ENCODE measurements around the gene SCG5. TPM values are rescaled to one million over a fixed set of nuclear protein-coding genes. Genes with fewer than 3 reads are reported as not detected.

The SCG5 gene
- total RNA-seq, 2 experiments from 2014 or later: 3.1 to 3.8 TPM

DNA sequence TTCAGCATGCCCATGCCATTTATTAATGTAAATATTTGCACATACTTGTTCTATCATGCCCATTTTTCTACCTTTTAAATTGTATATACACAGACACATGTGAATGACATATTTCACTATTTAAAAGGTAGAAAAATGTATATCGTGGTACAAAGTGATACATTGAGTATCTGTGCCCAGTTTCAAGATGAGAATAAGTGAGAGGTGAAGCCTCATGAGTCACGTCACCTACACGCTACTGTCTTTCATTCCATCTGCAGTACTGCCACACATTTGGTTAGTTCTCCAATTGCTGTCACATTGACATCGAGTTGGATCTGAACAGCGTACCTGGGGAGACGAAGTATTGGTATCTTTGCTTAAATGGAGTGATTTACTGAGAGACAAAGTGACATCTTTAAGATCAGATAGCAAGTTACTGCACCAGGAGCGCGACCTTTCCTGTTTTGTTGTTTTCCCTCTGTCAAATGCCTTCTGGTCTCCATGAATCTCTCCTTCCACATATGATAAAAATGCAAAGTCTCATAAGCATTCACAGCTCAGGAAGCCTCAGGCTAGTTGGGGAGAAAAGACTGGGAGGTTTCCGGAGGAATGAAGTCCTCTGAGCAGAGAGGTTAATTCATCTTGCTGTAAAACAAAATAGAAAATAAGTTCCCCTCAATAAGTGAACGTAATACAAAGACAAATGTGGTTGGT lies 88.3 kb downstream of the SCG5 start:
- peaks cover 4% of the 10 kb centered on the region for H3K9me3 Mint-ChIP-seq
- peaks cover 53% of the 10 kb centered on the region for H3K27me3 Mint-ChIP-seq
- no peak for DNase-seq
- H3K27ac Mint-ChIP-seq: no peak overlapping the region
- POLR2A ChIA-PET: no interaction called here
- H3K4me1 Mint-ChIP-seq: no peaks in the 10 kb centered on the region
- H3K4me3 Mint-ChIP-seq: no peak overlapping the region
- peaks cover 3% of the 10 kb centered on the region for H3K36me3 Mint-ChIP-seq (ENCODE audit: low read depth)
- CTCF ChIA-PET: no interaction called here

DNA sequence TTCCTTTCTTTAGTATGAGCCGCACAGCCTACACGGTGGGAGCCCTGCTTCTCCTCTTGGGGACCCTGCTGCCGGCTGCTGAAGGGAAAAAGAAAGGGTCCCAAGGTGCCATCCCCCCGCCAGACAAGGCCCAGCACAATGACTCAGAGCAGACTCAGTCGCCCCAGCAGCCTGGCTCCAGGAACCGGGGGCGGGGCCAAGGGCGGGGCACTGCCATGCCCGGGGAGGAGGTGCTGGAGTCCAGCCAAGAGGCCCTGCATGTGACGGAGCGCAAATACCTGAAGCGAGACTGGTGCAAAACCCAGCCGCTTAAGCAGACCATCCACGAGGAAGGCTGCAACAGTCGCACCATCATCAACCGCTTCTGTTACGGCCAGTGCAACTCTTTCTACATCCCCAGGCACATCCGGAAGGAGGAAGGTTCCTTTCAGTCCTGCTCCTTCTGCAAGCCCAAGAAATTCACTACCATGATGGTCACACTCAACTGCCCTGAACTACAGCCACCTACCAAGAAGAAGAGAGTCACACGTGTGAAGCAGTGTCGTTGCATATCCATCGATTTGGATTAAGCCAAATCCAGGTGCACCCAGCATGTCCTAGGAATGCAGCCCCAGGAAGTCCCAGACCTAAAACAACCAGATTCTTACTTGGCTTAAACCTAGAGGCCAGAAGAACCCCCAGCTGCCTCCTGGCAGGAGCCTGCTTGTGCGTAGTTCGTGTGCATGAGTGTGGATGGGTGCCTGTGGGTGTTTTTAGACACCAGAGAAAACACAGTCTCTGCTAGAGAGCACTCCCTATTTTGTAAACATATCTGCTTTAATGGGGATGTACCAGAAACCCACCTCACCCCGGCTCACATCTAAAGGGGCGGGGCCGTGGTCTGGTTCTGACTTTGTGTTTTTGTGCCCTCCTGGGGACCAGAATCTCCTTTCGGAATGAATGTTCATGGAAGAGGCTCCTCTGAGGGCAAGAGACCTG lies 89.5 kb downstream of the SCG5 start:
- CTCF ChIA-PET: no interaction called here
- Mint-ChIP-seq H3K27ac (no peak overlapping the region), H3K9me3 (peaks cover 4% of the 10 kb centered on the region), H3K4me1 (no peaks in the 10 kb centered on the region), H3K4me3 (no peak overlapping the region), H3K27me3 (peaks cover 52% of the 10 kb centered on the region), H3K36me3 (ENCODE audit: low read depth) (no peaks in the 10 kb centered on the region)
- no peak for DNase-seq
- POLR2A ChIA-PET: no interaction called here

DNA sequence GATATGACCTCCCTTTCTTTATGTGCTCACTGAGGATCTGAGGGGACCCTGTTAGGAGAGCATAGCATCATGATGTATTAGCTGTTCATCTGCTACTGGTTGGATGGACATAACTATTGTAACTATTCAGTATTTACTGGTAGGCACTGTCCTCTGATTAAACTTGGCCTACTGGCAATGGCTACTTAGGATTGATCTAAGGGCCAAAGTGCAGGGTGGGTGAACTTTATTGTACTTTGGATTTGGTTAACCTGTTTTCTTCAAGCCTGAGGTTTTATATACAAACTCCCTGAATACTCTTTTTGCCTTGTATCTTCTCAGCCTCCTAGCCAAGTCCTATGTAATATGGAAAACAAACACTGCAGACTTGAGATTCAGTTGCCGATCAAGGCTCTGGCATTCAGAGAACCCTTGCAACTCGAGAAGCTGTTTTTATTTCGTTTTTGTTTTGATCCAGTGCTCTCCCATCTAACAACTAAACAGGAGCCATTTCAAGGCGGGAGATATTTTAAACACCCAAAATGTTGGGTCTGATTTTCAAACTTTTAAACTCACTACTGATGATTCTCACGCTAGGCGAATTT lies 91.2 kb downstream of the SCG5 start:
- H3K4me1 Mint-ChIP-seq: no peaks in the 10 kb centered on the region
- ChIA-PET CTCF (no interaction called here), POLR2A (no interaction called here)
- H3K4me3 Mint-ChIP-seq: no peak overlapping the region
- H3K9me3 Mint-ChIP-seq: no peaks in the 10 kb centered on the region
- H3K36me3 Mint-ChIP-seq (ENCODE audit: low read depth): no peaks in the 10 kb centered on the region
- H3K27ac Mint-ChIP-seq: no peak overlapping the region
- no peak for DNase-seq
- H3K27me3 Mint-ChIP-seq: peaks cover 48% of the 10 kb centered on the region

DNA sequence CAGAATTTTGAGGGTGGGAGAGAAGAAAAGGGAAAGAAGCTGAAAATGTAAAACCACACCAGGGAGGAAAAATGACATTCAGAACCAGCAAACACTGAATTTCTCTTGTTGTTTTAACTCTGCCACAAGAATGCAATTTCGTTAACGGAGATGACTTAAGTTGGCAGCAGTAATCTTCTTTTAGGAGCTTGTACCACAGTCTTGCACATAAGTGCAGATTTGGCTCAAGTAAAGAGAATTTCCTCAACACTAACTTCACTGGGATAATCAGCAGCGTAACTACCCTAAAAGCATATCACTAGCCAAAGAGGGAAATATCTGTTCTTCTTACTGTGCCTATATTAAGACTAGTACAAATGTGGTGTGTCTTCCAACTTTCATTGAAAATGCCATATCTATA lies 91.8 kb downstream of the SCG5 start:
- Mint-ChIP-seq H3K27me3 (peaks cover 45% of the 10 kb centered on the region), H3K36me3 (ENCODE audit: low read depth) (no peaks in the 10 kb centered on the region), H3K9me3 (no peaks in the 10 kb centered on the region), H3K4me3 (no peak overlapping the region), H3K27ac (no peak overlapping the region), H3K4me1 (no peaks in the 10 kb centered on the region)
- DNase-seq: no peak
- POLR2A ChIA-PET: no interaction called here
- CTCF ChIA-PET: no interaction called here

DNA sequence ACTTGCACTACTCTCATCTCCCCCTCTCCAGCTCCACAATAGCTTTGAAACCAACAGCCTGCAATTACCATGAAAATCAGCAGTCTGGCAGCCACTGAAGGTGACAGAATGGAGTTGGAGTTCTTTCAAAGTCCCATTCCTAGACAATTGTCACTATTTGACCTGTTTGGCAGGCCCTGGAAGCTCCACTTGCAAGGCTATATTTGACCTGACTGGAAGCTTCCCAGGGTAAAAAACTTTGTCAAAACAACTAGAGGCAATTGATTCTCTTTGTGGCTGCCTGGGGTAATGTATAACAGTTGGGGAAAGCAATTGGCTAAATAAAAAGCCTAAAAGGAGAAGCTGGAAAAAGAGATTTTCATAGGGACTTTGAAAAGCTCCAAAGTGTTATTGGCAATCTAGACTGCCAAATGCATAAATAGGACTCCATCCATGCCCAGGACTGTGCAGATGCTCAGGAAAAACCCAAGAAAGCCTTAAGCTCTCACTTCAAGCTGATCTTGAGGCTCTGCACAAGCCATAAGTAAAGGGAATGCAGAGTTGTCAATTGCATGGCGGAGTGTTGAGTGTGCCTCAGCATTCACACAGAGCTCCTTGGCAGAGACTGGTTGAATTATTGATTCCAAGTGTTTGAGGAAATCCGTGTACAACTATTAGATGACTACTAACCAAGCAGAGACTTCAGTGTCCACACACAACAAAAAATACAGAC lies 94.6 kb downstream of the SCG5 start:
- H3K27me3 Mint-ChIP-seq: peaks cover 46% of the 10 kb centered on the region
- H3K9me3 Mint-ChIP-seq: no peaks in the 10 kb centered on the region
- H3K27ac Mint-ChIP-seq: no peak overlapping the region
- no peak for DNase-seq
- ChIA-PET POLR2A (no interaction called here), CTCF (no interaction called here)
- H3K4me1 Mint-ChIP-seq: no peaks in the 10 kb centered on the region
- no peaks in the 10 kb centered on the region for H3K36me3 Mint-ChIP-seq (ENCODE audit: low read depth)
- H3K4me3 Mint-ChIP-seq: no peak overlapping the region

DNA sequence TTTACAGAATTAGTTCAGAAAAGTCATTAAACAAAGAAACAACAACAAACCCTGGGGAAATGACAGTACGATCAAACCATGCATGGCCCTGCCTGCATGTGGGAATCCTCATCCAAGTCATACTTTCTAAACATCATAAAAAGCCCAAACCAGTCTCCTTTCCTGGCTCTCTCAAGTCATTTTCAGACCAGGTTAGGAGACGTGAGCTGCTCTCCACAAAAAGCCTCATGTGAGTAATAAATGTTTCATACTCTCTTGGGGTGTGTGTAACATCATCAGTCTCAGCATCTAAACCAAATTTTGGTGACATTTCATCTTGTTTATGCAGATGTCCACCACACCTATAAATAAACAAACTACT lies 95.2 kb downstream of the SCG5 start:
- Mint-ChIP-seq H3K27me3 (peaks cover 46% of the 10 kb centered on the region), H3K4me1 (no peaks in the 10 kb centered on the region)

DNA sequence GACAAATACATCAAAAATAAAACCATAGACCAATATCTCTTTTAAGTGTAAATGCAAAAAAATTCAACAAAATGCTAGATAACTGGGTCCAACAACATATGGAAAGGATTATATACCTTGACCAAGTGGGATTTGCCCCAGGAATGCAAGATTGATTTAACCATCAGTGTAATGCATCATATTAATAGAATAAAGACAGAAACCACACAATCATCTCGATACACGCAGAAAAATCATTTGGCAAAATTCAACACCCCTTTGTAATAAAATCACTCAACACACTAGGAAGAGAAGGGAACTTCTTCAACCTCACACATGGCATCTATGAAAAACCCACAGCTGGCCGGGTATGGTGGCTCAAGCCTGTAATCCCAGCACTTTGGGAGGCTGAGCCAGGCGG lies 95.8 kb downstream of the SCG5 start:
- DNase-seq: no peak
- Mint-ChIP-seq H3K27me3 (peaks cover 43% of the 10 kb centered on the region), H3K4me1 (no peaks in the 10 kb centered on the region), H3K36me3 (ENCODE audit: low read depth) (no peaks in the 10 kb centered on the region), H3K4me3 (no peak overlapping the region), H3K9me3 (no peaks in the 10 kb centered on the region), H3K27ac (no peak overlapping the region)
- ChIA-PET CTCF (no interaction called here), POLR2A (no interaction called here)

More for the DNA sequence above, 95.2 kb downstream of the SCG5 start:
- no peak overlapping the region for H3K27ac Mint-ChIP-seq
- no peaks in the 10 kb centered on the region for H3K36me3 Mint-ChIP-seq (ENCODE audit: low read depth)
- no peak for DNase-seq
- ChIA-PET CTCF (no interaction called here), POLR2A (no interaction called here)
- H3K4me3 Mint-ChIP-seq: no peak overlapping the region
- H3K9me3 Mint-ChIP-seq: no peaks in the 10 kb centered on the region

DNA sequence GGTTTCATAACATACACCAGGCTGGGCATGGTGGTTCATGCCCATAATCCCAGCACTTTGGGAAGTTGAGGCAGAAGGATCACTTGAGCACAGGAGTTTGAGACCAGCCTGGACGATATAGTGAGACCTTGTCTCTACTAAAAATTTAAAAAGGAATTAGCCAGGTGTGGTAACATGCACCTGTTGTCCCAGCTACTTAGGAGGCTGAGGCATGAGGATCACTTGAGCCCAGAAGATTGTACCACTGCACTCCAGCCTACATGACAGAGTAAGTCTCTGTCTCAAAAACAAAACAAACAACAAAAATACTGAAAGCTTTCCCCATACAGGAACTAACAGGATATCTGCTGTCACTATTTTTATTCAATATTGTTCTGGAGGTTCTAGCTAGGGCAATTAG lies 97.2 kb downstream of the SCG5 start:
- POLR2A ChIA-PET: no interaction called here
- Mint-ChIP-seq H3K27me3 (peaks cover 36% of the 10 kb centered on the region), H3K27ac (no peak overlapping the region), H3K9me3 (no peaks in the 10 kb centered on the region), H3K4me1 (no peaks in the 10 kb centered on the region), H3K4me3 (no peak overlapping the region), H3K36me3 (ENCODE audit: low read depth) (no peaks in the 10 kb centered on the region)
- CTCF ChIA-PET: no interaction called here
- no peak for DNase-seq

DNA sequence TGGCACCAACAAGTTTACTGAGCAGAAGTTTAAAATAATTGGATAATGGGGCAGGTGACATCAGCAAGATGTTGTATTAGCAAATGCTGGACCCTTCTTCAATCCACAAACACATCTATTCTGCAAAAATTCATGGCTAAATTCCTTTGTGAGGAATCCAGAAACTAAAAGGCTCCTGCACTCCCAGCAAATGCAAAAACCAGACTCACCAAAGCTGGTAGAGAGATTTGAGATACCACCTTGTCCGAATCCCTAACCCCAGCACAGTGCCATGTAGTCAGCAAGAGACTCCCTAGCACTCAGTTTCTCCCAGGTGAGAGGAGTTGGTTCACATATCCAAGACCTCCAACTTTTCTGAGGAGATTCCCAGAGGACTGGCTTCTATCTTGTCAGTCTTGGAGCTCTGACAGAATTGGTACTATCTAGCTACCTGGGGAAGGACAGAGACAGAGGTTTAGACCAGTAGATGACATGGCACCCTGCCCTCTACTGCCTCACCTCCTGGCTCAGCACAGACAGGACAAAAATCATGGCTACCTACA lies 98.1 kb downstream of the SCG5 start:
- Mint-ChIP-seq H3K27me3 (peaks cover 36% of the 10 kb centered on the region), H3K27ac (no peak overlapping the region)
- CTCF ChIA-PET: no interaction called here

DNA sequence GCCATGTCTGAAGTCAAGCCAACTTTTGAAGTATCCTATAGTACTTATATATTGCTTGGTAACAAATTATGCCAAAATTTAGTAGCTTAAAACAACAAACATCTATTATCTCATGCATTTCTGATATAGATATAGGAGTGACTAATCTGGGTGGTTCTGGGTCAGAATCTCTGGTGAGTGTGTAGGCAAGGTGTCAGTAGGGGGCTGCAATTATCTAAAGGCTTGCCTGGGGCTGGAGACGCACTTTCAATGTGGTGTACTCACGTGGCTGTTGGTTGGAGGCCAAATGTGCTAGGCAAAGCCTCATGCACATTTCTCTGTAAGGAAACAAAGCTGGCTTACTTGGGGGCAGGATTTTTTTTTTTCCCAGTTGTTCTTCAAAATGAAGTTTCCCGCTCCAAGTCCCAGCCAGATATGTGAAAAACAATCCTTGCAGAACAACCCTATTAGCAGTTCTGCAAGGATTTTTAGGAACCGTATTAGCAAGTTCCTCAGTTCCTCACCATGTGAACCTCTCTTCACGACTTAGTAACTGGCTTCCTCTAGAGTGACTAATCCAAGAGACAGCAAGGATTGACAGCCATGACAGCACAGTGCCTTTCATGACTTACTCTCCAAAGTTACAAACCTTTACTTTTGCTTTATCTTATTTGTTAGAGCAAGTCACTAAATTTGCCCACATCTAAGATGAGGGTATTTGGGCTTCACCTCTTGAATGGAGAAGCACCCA lies 102.1 kb downstream of the SCG5 start:
- Mint-ChIP-seq H3K9me3 (no peaks in the 10 kb centered on the region), H3K27ac (no peak overlapping the region), H3K27me3 (peaks cover 28% of the 10 kb centered on the region), H3K36me3 (ENCODE audit: low read depth) (no peaks in the 10 kb centered on the region), H3K4me3 (no peak overlapping the region), H3K4me1 (no peaks in the 10 kb centered on the region)
- POLR2A ChIA-PET: no interaction called here
- DNase-seq: no peak
- CTCF ChIA-PET: no interaction called here

More for the DNA sequence above, 98.1 kb downstream of the SCG5 start:
- Mint-ChIP-seq H3K4me3 (no peak overlapping the region), H3K4me1 (no peaks in the 10 kb centered on the region), H3K36me3 (ENCODE audit: low read depth) (no peaks in the 10 kb centered on the region), H3K9me3 (no peaks in the 10 kb centered on the region)
- DNase-seq: no peak
- POLR2A ChIA-PET: no interaction called here

DNA sequence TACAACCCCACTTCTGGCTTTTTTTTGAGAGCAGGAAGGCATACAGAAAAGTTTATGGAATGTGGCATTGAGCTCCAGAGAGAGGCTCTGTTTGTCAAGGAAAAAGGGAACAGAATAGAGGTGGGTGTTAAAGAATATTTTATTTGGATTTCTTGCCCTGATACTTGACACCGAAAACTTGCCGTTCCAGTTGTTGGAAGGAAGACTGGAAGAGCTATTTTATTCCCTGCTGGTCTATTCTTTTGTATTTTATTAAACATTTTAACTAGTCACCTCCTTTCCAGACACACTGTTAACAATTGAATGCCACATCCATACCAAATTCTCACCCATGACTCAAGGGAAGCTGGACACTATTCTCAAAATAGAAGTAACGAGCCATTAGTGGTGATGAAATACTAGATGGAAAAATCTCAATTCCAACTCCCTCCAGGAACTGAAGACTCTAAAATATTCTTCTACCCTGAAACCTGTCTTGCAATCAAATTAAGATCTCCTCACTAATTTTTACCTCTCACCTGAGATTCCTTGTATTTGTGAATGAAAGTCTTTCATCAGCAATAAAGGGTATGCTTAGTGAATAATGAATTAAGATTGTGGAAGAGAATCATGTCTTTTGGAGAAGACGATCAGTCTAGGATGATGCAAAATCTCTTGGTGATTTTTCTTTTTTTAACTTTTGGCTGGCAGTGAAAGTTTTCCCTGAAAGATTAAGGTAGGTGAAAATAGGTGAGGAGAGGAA lies 104.8 kb downstream of the SCG5 start:
- Mint-ChIP-seq H3K27me3 (peaks cover 16% of the 10 kb centered on the region), H3K4me1 (no peaks in the 10 kb centered on the region), H3K9me3 (no peaks in the 10 kb centered on the region), H3K36me3 (ENCODE audit: low read depth) (no peaks in the 10 kb centered on the region), H3K27ac (no peak overlapping the region), H3K4me3 (no peak overlapping the region)
- POLR2A ChIA-PET: no interaction called here
- CTCF ChIA-PET: no interaction called here
- DNase-seq: no peak
